HCT116 (cell line): ENCODE measurements around the gene SNORC. TPM values are rescaled to one million over a fixed set of nuclear protein-coding genes. Genes with fewer than 3 reads are reported as not detected.

Experiments used
- ATAC-seq: fragments of 200-7000 bp; cut with Tn5 transposase; 2 replicates; pipeline ENCODE4 v1.9.1; 2020; ENCODE audit warnings: mild to moderate bottlenecking, moderate library complexity
- BruUV-seq: library from RNA; stranded (reverse); fragments of 400-500 nt; replicated peaks from 2 replicates; lab custom pipeline; 2021; lab: Mats Ljungman, UMichigan
- CTCF ChIA-PET: fragments of 300-600 bp; sonication (Branson Sonifier 250); formaldehyde crosslinking; loops from one replicate; lab custom pipeline; 2021; ENCODE audit warnings: antibody characterized with exemption; lab: Charles Lee
- POLR2A ChIA-PET: fragments of 300-600, 350-600 bp; sonication (Branson Sonifier 250); formaldehyde crosslinking; loops from one replicate; lab custom pipeline; 2021; ENCODE audit warnings: antibody characterized with exemption; lab: Charles Lee
- RAD21 ChIA-PET, 2 experiments: fragments of 300-600 bp; sonication (Branson Sonifier 250); formaldehyde crosslinking; loops; one replicate each; lab custom pipeline; 2023; ENCODE audit warnings: low total read pairs in 2 of 2; ENCODE audit not compliant: uncharacterized antibody in 2 of 2, unreplicated experiment in 2 of 2, low non-redundant PET in 1 of 2; lab: Charles Lee
- DNase-seq: peaks from one replicate; pipeline ENCODE4 v3.0.0-alpha.2; 2010; ENCODE audit warnings: low read depth, low spot score
- H2AFZ ChIP-seq: fragments of 200-600 bp; shearing (Covaris generic), sonication (generic); 2 replicates; pipeline ENCODE4 v1.6.1; 2017; ENCODE audit warnings: low read depth, mixed run types, mixed read lengths, antibody characterized with exemption, low read length; ENCODE audit not compliant: poor library complexity, severe bottlenecking
- H3K27ac ChIP-seq: 2 replicates; pipeline ENCODE4 v1.5.1; 2012; ENCODE audit warnings: low read depth, low read length
- H3K27me3 ChIP-seq: fragments of 200-600 bp; sonication (generic); 2 replicates; pipeline ENCODE4 v1.6.1; 2016; ENCODE audit warnings: mixed run types, low read length, mixed read lengths; ENCODE audit not compliant: insufficient read depth
- H3K36me3 ChIP-seq, 2 experiments: fragments of 200-500 bp in 1 of 2; fragments of 200-600 bp in 1 of 2; sonication (Bioruptor generic) in 1 of 2; sonication (generic) in 1 of 2; 2 replicates each; pipeline versions ENCODE4 v1.5.1 to v1.6.1; 2014 to 2016; ENCODE audit warnings: low read length in 2 of 2, inconsistent platforms in 1 of 2, mixed read lengths in 1 of 2, mixed run types in 1 of 2; ENCODE audit not compliant: insufficient read depth in 2 of 2, control insufficient read depth in 1 of 2
- H3K4me1 ChIP-seq, 2 experiments: fragments of 200-600 bp in 1 of 2; sonication (generic) in 1 of 2; 2 replicates each; pipeline versions ENCODE4 v1.5.1 to v1.6.1; 2012 to 2017; ENCODE audit warnings: low read length in 2 of 2, inconsistent platforms in 1 of 2, mild to moderate bottlenecking in 1 of 2, mixed read lengths in 1 of 2, mixed run types in 1 of 2, moderate library complexity in 1 of 2; ENCODE audit not compliant: insufficient read depth in 2 of 2, control insufficient read depth in 1 of 2
- H3K4me2 ChIP-seq: fragments of 200-600 bp; sonication (generic); 2 replicates; pipeline ENCODE4 v1.6.1; 2017; ENCODE audit warnings: mixed run types, low read length, mixed read lengths
- H3K4me3 ChIP-seq, 2 experiments: fragments of 200-600 bp in 1 of 2; sonication (generic) in 1 of 2; replicated peaks in 1 of 2; 2 replicates each; pipeline ENCODE4 v1.5.1; 2011 to 2016; ENCODE audit warnings: low read length in 2 of 2, control low read depth in 1 of 2, low read depth in 1 of 2, mild to moderate bottlenecking in 1 of 2, mixed read lengths in 1 of 2, mixed run types in 1 of 2
- H3K79me2 ChIP-seq: fragments of 200-600 bp; sonication (generic); 2 replicates; pipeline ENCODE4 v1.6.1; 2017; ENCODE audit warnings: mild to moderate bottlenecking, mixed run types, low read length, moderate library complexity, mixed read lengths; ENCODE audit not compliant: insufficient read depth
- H3K9ac ChIP-seq: fragments of 200-600 bp; sonication (generic); 2 replicates; pipeline ENCODE4 v1.6.1; 2016; ENCODE audit warnings: low read length, mixed read lengths
- H3K9me2 ChIP-seq: fragments of 200-600 bp; sonication (generic), shearing (Covaris generic); 2 replicates; pipeline ENCODE4 v1.6.1; 2017; ENCODE audit warnings: mixed run types, mild to moderate bottlenecking, moderate library complexity; ENCODE audit not compliant: insufficient read depth
- H3K9me3 ChIP-seq, 2 experiments: fragments of 200-500 bp in 1 of 2; fragments of 200-600 bp in 1 of 2; sonication (Bioruptor generic) in 1 of 2; sonication (generic) in 1 of 2; 2 replicates each; pipeline ENCODE4 v1.6.1; 2014 to 2017; ENCODE audit warnings: low read length in 2 of 2, mixed read lengths in 2 of 2, inconsistent platforms in 1 of 2, low read depth in 1 of 2, mild to moderate bottlenecking in 1 of 2, mixed run types in 1 of 2, moderate library complexity in 1 of 2; ENCODE audit not compliant: control insufficient read depth in 1 of 2, insufficient read depth in 1 of 2
- H4K20me1 ChIP-seq: fragments of 200-600 bp; sonication (generic), shearing (Covaris generic); 2 replicates; pipeline ENCODE4 v1.6.1; 2017; ENCODE audit warnings: mixed run types, mild to moderate bottlenecking, moderate library complexity; ENCODE audit not compliant: insufficient read depth
- ATF3 ChIP-seq: IDR thresholded peaks from 2 replicates; pipeline ENCODE4 v1.6.1; 2012
- CBX3 ChIP-seq: IDR thresholded peaks from 2 replicates; pipeline ENCODE4 v1.6.1; 2012; ENCODE audit warnings: low read depth
- CEBPB ChIP-seq: IDR thresholded peaks from 2 replicates; pipeline ENCODE4 v1.6.1; 2012; ENCODE audit warnings: low read depth
- EZH2phosphoT487 ChIP-seq: fragments of 200-600 bp; IDR thresholded peaks from 2 replicates; pipeline ENCODE4 v1.6.1; 2018; ENCODE audit warnings: antibody characterized with exemption, borderline replicate concordance
- POLR2A ChIP-seq: IDR thresholded peaks from 2 replicates; pipeline ENCODE4 v1.7.0; 2011; ENCODE audit warnings: borderline replicate concordance; ENCODE audit not compliant: insufficient read depth, insufficient read length; ENCODE audit errors: extremely low read depth
- POLR2AphosphoS5 ChIP-seq: IDR thresholded peaks from 2 replicates; pipeline ENCODE4 v1.6.1; 2011; ENCODE audit warnings: mild to moderate bottlenecking, low read depth, low read length, moderate library complexity
- SRF ChIP-seq: IDR thresholded peaks from 2 replicates; pipeline ENCODE4 v1.6.1; 2012; ENCODE audit warnings: low read depth
- TCF7L2 ChIP-seq: IDR thresholded peaks from 2 replicates; pipeline ENCODE4 v1.7.0; 2011; ENCODE audit warnings: borderline replicate concordance, inconsistent platforms; ENCODE audit not compliant: insufficient read depth, insufficient read length; ENCODE audit errors: extremely low read depth
- intact Hi-C: fragments of 100-400 bp; cut with micrococcal nuclease; formaldehyde crosslinking; loops from 2 replicates; pipeline ENCODE4 v1.10.0; 2022
- total RNA-seq: library from RNA; stranded (reverse); gene quantifications from one replicate; pipeline ENCODE4 v1.2.1, GENCODE V29; 2021; ENCODE audit not compliant: unreplicated experiment
- TF ChIP-seq, protein P1 (sequence below): IDR thresholded peaks from 2 replicates; pipeline ENCODE4 v1.6.1; 2012; ENCODE audit warnings: low read depth

The SNORC gene
- total RNA-seq, 1 experiment from 2014 or later = 14.0 TPM

DNA sequence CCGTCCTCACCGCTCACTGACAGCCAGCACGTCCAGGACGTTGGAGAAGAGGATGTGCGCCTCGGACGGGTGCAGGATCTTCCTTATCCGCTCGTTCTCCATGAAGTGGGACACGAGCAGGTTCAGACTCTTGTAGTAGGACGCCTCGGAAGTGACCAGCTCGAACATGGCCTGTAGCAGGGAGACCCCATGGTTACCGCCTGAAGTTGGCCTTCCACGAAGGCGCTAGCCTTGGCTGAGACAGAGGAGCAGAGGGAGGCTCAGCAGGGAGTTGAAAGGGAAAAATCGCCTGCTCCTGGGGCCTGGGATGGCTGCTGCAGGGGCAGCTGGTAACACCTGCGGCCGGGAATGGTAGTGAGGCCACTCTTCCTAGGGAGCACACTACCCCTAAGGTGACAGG, 24.7 kb downstream of the SNORC start:
- POLR2A ChIA-PET = interaction anchor here (0.7 kb wide), 1 partner anchor 58 kb away, joined by 3 read pairs; no protein-coding TSS in a partner anchor
- DNase-seq (no peak), ATAC-seq (no peak)
- Histone ChIP-seq H3K9me3 (no peaks in the 10 kb centered on the region), H3K9ac (no peak overlapping the region), H4K20me1 (no peaks in the 10 kb centered on the region), H2AFZ (no peak overlapping the region), H3K36me3 (no peaks in the 10 kb centered on the region), H3K4me3 (no peak overlapping the region), H3K9me2 (no peaks in the 10 kb centered on the region), H3K27ac (no peak overlapping the region), H3K79me2 (no peaks in the 10 kb centered on the region), H3K4me2 (no peak overlapping the region), H3K27me3 (no peaks in the 10 kb centered on the region), H3K4me1 (peaks cover 15 to 38% of the 10 kb centered on the region in 2 experiments)
- no TSS peak for BruUV-seq
- CTCF ChIA-PET = no interaction called here
- TF ChIP-seq POLR2AphosphoS5 (no peak), CBX3 (no peak), CEBPB (no peak), TCF7L2 (no peak), ATF3 (no peak), POLR2A (no peak)
- intact Hi-C loops = loop anchor here (5.0 kb wide), 1 partner anchor 93 kb away; no protein-coding TSS in a partner anchor
- RAD21 ChIA-PET = no interaction called here

DNA sequence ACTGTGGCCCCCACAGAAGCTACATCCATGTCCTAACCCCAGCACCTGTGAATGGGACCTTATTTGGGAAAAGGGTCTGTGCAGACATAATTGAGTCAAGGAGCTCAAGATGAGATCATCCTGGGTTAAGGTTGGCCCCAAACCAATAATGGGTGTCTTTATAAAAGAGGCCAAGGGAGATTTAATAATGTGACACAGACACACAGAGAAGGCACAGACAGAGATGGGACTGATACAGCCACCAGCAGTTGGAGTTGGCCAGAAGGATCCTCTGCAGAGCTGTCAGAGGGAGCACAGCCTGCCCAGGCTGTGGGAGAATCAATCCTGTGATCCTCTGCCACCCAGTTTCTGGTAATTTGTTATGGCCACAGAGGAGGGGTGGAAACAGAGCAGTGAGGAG, 26.0 kb downstream of the SNORC start:
- no peak overlapping the region for H3K4me3 ChIP-seq

More for the DNA sequence above, 26.0 kb downstream of the SNORC start:
- Histone ChIP-seq H3K4me2 (no peak overlapping the region), H3K36me3 (no peaks in the 10 kb centered on the region), H4K20me1 (no peaks in the 10 kb centered on the region), H3K79me2 (no peaks in the 10 kb centered on the region), H3K9me3 (no peaks in the 10 kb centered on the region), H3K9ac (no peak overlapping the region), H3K27me3 (no peaks in the 10 kb centered on the region), H3K27ac (no peak overlapping the region), H3K9me2 (no peaks in the 10 kb centered on the region), H3K4me1 (peaks cover 11 to 29% of the 10 kb centered on the region in 2 experiments), H2AFZ (no peak overlapping the region)
- intact Hi-C loops = no loop called here
- POLR2A ChIA-PET = no interaction called here
- ATAC-seq (no peak), DNase-seq (no peak)
- no TSS peak for BruUV-seq
- CTCF ChIA-PET = no interaction called here
- RAD21 ChIA-PET = interaction anchor here in 1 of 2 experiments (0.6 kb wide), 1 partner anchor 143 kb away, joined by 4 read pairs; no protein-coding TSS in a partner anchor
- no peak for TF ChIP-seq SRF
- TF ChIP-seq, protein P1, sequence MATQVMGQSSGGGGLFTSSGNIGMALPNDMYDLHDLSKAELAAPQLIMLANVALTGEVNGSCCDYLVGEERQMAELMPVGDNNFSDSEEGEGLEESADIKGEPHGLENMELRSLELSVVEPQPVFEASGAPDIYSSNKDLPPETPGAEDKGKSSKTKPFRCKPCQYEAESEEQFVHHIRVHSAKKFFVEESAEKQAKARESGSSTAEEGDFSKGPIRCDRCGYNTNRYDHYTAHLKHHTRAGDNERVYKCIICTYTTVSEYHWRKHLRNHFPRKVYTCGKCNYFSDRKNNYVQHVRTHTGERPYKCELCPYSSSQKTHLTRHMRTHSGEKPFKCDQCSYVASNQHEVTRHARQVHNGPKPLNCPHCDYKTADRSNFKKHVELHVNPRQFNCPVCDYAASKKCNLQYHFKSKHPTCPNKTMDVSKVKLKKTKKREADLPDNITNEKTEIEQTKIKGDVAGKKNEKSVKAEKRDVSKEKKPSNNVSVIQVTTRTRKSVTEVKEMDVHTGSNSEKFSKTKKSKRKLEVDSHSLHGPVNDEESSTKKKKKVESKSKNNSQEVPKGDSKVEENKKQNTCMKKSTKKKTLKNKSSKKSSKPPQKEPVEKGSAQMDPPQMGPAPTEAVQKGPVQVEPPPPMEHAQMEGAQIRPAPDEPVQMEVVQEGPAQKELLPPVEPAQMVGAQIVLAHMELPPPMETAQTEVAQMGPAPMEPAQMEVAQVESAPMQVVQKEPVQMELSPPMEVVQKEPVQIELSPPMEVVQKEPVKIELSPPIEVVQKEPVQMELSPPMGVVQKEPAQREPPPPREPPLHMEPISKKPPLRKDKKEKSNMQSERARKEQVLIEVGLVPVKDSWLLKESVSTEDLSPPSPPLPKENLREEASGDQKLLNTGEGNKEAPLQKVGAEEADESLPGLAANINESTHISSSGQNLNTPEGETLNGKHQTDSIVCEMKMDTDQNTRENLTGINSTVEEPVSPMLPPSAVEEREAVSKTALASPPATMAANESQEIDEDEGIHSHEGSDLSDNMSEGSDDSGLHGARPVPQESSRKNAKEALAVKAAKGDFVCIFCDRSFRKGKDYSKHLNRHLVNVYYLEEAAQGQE = no peak
- TF ChIP-seq EZH2phosphoT487 = no peak
